HG03097 (cell line): Measurements from ENCODE around the gene KLHL4.
"Not testable (repeated sequence)": the region's sequence is repeated elsewhere in the genome, so short reads cannot be mapped to it uniquely, and the experiment has no call there.

Experiments
- ATAC-seq: cut with Tn5 transposase; IDR thresholded peaks from one replicate; pipeline ENCODE4 v1.9.1; 2021; ENCODE audit not compliant: unreplicated experiment, low FRiP score

The KLHL4 gene, protein sequence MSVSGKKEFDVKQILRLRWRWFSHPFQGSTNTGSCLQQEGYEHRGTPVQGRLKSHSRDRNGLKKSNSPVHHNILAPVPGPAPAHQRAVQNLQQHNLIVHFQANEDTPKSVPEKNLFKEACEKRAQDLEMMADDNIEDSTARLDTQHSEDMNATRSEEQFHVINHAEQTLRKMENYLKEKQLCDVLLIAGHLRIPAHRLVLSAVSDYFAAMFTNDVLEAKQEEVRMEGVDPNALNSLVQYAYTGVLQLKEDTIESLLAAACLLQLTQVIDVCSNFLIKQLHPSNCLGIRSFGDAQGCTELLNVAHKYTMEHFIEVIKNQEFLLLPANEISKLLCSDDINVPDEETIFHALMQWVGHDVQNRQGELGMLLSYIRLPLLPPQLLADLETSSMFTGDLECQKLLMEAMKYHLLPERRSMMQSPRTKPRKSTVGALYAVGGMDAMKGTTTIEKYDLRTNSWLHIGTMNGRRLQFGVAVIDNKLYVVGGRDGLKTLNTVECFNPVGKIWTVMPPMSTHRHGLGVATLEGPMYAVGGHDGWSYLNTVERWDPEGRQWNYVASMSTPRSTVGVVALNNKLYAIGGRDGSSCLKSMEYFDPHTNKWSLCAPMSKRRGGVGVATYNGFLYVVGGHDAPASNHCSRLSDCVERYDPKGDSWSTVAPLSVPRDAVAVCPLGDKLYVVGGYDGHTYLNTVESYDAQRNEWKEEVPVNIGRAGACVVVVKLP

GRCh38 chrX:87517571-87518141 is at the start of gene KLHL4:
Gene KLHL4, plus strand, starts transcription at chrX:87517802. Its CDS starts 92 bp downstream, at chrX:87517894.
- ATAC-seq: no peak

- no peak for ATAC-seq
Observed at GRCh38 chrX:87468941-87469340, 48.7 kb upstream of the KLHL4 start.

DNA sequence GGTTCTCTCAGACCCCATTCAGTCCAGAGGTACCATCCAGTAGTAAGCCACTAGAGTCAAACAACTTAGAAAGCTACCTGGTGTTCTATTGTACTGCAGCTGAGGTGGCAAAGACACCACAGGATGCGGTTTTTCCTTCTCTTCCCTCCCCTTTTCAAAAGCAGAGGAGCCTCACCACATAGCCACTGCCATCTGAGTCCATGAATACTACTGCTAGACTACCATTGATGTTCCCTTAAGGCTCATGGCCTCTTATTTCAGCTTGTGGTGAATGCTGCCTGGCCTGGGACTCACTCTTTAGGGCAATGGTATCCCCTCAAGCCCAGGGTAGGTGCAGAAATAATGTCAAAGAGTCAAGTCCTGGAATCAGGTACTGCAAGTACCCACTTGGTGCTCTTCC is 41.8 kb upstream of the KLHL4 start:
- ATAC-seq: no peak

GRCh38 chrX:87478703-87479102 is 38.9 kb upstream of the KLHL4 start:
- ATAC-seq: not testable (repeated sequence)

DNA sequence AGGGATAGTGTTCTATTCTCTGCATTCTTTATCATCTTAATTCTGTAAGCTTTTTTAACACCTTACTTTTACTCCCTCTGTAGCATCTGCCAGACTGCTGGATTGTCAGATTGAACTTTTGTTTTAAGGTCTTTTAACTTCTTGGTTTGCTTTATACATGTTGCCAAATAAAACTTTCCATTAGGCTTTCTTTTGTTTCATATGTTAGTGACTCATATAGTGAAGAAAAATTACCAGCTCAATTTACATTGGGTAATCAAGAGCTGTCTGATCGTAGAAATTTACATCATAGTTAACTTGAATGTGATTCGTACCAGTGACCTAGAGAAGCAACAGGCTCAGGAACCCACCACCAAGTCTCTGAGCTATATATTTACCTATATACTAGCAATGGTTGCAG is 28.5 kb upstream of the KLHL4 start:
- no peak for ATAC-seq

DNA sequence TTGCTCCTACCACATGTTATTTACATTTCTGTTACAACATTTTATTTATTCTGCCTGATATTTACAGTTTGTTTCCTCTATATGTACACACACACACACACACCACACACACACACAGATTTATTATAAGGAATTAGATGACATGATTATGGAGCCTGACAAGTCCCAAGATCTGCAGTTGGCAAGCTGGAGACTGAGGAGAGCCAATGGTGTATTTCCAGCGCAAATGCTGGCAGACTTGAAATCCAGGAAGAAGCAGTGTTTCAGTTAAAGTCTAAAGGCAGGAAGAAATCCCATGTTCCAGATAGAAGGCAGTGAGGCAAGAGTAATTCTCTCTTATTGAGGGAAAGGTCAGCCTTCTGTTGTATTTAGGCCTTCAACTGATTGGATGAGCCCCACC is 1.8 kb upstream of the KLHL4 start:
- no peak for ATAC-seq

DNA sequence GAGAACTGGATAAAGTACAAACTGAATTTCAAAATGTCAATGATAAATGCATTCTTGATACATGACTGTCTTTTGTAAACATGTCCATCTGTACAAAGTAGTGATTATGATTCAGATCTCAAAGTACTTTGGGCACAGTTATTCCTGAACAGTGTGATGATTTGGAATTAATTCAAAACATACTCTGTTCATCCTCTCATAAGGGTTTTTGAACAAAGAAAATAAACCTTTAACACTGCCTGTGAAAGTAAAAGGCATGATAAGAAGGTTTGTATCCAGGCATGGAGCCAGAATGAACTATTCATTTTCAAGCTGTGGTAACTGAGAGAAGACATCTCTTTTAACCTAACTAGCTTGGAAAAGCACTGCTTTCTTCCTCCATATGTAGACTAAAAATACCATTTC is 883 bp upstream of the KLHL4 start:
- ATAC-seq: no peak

DNA sequence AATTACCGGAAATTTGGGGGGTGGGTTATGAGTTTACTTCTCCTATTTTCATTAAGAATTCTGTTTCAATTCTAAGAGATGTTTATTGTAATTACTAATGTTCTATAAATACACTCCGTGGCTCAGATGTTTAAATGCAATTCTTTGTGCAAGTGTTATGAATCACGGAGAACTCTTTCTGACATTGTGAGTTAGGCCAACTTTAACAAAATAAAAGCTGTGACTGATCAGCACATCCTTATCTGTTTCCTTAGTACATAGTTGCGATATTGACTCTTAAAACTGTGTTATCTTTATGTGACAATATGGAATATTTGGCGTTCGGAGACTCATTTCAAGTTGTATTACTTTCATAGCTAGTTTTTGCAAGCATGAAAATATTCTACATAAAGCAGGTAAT is 902 bp downstream of the KLHL4 start:
- ATAC-seq: no peak

GRCh38 chrX:87525771-87526229 is 8.2 kb downstream of the KLHL4 start:
- ATAC-seq: no peak

DNA sequence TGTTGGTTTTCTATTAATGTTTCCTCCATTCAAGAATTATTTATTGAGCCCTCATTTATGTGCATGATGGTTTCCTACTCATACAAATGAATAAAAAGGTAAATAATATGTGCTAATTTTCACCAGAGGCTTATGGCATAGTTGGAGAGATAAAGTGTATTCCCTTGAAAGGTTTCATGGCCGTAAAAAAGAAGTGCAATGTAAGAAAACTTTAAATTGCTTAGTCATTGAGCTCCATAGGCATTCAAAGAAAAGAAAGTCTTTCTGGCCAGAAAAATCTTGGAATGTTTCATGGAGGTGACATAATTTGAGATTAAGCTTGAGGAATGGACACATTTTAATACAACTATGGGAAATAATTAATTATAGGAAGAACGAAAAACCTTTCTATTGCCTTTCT is 8.7 kb downstream of the KLHL4 start:
- no peak for ATAC-seq

DNA sequence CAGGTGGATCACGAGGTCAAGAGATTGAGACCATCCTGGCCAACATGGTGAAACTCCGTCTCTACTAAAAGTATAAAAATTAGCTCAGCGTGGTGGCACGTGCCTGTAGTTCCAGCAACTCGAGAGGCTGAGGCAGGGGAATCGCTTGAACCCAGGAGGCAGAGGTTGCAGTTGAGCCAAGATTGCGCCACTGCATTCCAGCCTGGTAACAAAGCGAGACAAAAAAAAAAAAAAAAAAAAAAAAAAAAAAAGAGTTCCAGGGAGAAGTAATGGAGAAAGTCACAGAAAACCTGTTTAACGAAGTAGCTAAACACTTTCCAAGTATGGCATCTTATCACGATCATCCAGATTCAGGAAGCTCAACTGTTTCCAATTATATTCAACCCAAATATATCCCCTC is 10.9 kb downstream of the KLHL4 start:
- ATAC-seq: no peak

DNA sequence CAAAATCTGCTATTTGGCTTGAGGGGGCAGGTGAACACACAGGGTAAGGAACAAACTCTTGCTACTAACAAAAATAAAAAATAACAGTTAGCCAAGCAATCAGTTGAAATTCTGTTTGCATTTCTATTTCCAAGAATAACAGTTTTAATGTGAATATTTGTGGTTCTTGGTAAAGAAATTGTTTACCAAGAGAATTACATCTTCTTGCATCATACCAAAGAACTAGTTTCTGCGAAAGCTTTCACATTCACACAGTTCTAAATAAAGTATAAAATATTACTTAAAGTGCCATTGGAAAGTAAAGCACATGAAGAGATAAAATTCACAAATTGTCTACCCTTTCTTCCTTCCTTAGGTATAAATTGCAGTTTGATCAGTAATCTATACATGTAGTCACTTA is 54.4 kb downstream of the KLHL4 start:
- ATAC-seq: no peak

DNA sequence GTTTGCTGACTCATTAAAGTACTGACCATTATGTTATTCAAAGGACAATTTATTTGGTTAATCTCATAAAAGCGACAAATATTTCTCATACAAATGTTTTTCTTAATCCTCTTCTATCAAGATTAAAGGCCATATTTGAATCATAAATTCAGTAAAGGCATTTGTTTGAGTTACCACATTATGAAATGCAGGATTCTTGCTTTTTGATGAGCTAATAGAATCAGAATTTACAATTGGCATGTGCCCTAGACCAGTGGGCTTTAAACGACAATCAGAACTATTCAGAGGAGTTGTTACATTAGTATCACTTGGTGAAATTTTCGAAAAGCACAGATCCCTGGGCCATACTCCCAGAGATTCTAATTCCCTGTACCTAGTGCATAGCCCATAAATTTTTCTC is 55.3 kb downstream of the KLHL4 start:
- no peak for ATAC-seq

- ATAC-seq: no peak
Observed at GRCh38 chrX:87578978-87579377, 61.4 kb downstream of the KLHL4 start.

- no peak for ATAC-seq
Observed at GRCh38 chrX:87580862-87581261, 63.3 kb downstream of the KLHL4 start.

DNA sequence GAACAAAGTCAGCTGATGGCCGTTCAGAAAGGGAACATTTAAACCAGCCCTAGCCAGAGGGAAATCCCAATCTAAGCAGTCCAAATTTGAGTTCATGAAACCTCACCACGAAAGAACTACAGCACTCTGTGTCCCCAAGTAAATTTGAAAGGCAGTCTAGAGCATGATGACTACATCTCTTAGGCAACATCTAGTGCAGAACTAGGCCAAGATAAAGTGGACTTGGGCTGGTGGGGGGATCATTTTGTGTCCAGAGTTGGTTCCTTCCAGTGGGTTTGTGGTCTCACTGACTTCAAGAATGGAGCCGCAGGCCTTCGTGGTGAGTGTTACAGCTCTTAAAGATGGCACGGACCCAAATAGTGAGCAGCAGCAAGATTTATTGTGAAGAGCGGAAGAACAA is 64.9 kb downstream of the KLHL4 start:
- ATAC-seq: no peak

- no peak for ATAC-seq
Observed at GRCh38 chrX:87583679-87584078, 66.1 kb downstream of the KLHL4 start.

DNA sequence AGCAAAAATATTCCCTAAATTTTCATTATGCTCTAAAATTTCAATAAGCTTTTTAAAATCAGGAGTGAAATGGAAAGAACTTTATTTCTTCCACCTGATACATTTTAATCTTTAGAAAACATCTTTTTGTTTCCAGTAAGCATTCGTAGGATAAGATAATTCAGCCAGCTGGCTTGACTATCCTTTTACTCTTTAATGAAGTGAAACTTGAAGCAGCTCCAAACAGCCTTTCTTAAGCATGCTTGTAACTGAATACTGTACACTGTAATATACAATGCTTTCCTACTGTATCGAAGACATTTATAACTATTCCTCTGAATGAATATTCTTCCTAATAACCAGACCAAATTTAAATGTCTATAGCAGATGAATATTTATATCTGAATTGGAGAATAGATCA is 98.8 kb downstream of the KLHL4 start:
- ATAC-seq: no peak

- no peak for ATAC-seq
Observed at GRCh38 chrX:87621697-87622096, 104.1 kb downstream of the KLHL4 start.

GRCh38 chrX:87626996-87627395 is 109.4 kb downstream of the KLHL4 start:
- ATAC-seq: no peak

- ATAC-seq: no peak
Observed at GRCh38 chrX:87634361-87634760, 116.8 kb downstream of the KLHL4 start.

GRCh38 chrX:87636533-87636932 is 118.9 kb downstream of the KLHL4 start:
- ATAC-seq: no peak
